ENCODE results near the gene WDR36. TPM values are rescaled to one million over a fixed set of nuclear protein-coding genes. Genes with fewer than 3 reads are reported as not detected.
A peak's percentile ranks its signal among the peaks of the same experiment; 100 is the strongest.

WDR36 gene
- total and polyA plus RNA-seq, 9 of the 15 experiments (the other 6 are each of a cell fraction or from before 2014, with no cell fraction given) = 25.7 to 68.0 (median 41.5) TPM

- TF ChIP-seq MGA (IDR thresholded peaks at IDR 0.05) = peak; percentile 62
- TF ChIP-seq, protein P1, sequence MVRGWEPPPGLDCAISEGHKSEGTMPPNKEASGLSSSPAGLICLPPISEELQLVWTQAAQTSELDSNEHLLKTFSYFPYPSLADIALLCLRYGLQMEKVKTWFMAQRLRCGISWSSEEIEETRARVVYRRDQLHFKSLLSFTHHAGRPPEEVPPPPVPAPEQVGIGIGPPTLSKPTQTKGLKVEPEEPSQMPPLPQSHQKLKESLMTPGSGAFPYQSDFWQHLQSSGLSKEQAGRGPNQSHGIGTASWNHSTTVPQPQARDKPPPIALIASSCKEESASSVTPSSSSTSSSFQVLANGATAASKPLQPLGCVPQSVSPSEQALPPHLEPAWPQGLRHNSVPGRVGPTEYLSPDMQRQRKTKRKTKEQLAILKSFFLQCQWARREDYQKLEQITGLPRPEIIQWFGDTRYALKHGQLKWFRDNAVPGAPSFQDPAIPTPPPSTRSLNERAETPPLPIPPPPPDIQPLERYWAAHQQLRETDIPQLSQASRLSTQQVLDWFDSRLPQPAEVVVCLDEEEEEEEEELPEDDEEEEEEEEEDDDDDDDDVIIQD (CRISPR knock-in tag; IDR thresholded peaks at IDR 0.05) = no peak
- no peak for TF ChIP-seq ZNF134 (CRISPR knock-in tag; conservative IDR thresholded peaks at IDR 0.05)
Observed at GRCh38 chr5:111075520-111075919, 16.6 kb upstream of the WDR36 start (continued).
